GM12801 (cell line): ENCODE data around the gene SEMA6D.

Source experiments
- TF ChIP-seq, protein P1 (sequence below): IDR thresholded peaks from one replicate; pipeline ENCODE4 v1.5.1; 2011; ENCODE audit warnings: control low read depth; ENCODE audit not compliant: insufficient read length; ENCODE audit errors: extremely low read depth

SEMA6D gene

GRCh38 chr15:47804733-47805132, 87.4 kb downstream of the SEMA6D start:
- TF ChIP-seq, protein P1, sequence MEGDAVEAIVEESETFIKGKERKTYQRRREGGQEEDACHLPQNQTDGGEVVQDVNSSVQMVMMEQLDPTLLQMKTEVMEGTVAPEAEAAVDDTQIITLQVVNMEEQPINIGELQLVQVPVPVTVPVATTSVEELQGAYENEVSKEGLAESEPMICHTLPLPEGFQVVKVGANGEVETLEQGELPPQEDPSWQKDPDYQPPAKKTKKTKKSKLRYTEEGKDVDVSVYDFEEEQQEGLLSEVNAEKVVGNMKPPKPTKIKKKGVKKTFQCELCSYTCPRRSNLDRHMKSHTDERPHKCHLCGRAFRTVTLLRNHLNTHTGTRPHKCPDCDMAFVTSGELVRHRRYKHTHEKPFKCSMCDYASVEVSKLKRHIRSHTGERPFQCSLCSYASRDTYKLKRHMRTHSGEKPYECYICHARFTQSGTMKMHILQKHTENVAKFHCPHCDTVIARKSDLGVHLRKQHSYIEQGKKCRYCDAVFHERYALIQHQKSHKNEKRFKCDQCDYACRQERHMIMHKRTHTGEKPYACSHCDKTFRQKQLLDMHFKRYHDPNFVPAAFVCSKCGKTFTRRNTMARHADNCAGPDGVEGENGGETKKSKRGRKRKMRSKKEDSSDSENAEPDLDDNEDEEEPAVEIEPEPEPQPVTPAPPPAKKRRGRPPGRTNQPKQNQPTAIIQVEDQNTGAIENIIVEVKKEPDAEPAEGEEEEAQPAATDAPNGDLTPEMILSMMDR, result no peak

- TF ChIP-seq, protein P1, result no peak
These were observed 88.7 kb downstream of the SEMA6D start for GRCh38 chr15:47806008-47806407.

- TF ChIP-seq, protein P1, result no peak
These were observed 93.9 kb downstream of the SEMA6D start for GRCh38 chr15:47811172-47811571.

DNA sequence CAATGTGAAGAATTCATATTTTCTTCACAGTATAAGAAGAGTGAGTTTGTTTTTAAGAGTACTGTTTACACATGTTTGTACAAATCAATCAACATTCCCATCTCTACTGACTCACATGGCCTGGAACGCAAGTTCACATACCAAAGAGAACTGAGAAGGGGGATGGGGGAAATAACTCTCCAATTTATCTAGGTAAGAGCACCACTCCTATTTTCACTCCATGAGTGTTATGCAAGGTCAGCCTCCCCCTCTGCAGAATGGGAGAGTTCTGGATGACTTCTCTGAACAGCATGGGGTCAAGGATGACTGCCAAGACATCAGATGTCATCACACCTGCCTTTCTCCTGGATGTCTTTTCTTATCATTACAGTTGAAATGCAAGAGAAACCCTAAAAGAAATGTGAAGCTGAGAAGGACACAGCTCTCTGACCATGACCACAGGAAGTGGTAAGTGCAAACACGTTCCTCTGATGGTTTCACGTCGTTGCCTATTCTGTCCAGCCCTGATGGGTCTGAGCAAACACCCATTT, 95.2 kb downstream of the SEMA6D start:
- TF ChIP-seq, protein P1, result no peak

- TF ChIP-seq, protein P1, result no peak
These were observed 96.6 kb downstream of the SEMA6D start for GRCh38 chr15:47813748-47814384.

DNA sequence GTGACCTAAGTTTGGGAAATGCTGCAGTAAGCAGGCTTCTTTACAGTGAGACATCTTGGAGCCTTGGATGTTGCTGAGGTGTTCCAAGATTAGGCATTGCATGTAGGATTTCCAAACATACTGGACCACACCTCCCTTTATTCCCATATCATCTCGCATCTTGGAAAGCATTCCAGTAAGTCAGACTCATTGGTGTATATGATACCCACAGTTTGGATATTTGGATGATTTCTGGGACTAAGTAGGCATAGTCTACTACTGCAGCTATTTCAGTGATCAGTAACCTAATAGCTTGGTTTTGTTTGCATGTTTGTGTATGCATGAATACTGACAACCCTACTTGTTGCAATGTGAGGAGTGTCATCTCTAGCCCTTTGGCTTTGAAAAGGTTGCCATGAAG, 97.3 kb downstream of the SEMA6D start:
- TF ChIP-seq, protein P1, result no peak

DNA sequence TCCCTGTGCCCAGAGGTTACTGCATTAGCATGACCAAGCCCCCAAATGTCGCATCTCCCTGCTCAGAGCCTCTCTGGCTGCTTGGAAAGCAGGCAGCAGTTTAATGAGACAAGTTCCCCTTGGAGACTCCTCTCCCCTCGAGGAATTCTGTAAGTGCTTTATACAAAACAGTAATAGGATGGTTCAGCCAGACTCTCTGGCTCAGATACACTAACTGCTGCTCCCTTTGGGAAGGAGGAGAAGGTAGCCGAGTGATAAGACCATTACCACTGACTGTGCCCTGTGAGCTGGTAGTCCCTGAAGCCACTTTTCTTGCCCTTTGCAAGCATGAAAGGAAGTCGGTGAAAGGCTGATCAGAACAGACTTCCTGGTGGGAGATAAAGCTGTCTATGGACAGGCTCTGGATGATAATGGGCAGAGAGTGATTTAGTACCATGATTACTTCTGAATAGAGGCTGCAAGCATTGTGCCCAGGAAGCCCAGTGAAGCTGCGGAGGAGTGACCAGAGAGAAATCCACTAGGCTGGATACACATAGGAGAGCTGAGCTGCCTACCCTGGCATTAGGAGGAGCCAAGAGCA, 100.8 kb downstream of the SEMA6D start:
- TF ChIP-seq, protein P1, result no peak
